Vagina (tissue), 2 donors: ENCODE measurements around the gene SYNPR. TPM values are rescaled to one million over a fixed set of nuclear protein-coding genes. Genes with fewer than 3 reads are reported as not detected.

Experiments used
- DNase-seq, 2 donors: peaks; one replicate each; pipeline ENCODE4 v3.0.0-alpha.2; 2017; ENCODE audit errors: extremely low spot score in 2 of 2
- H3K27ac ChIP-seq: fragments of 200-600 bp; sonication (generic); one replicate; pipeline ENCODE4 v1.5.1; 2019
- H3K27me3 ChIP-seq: fragments of 200-600 bp; sonication (generic); one replicate; pipeline ENCODE4 v1.5.1; 2019
- H3K36me3 ChIP-seq, 2 donors: fragments of 200-600 bp; sonication (generic); one replicate each; pipeline ENCODE4 v1.5.1; 2017 to 2019
- H3K4me1 ChIP-seq: fragments of 200-600 bp; sonication (generic); one replicate; pipeline ENCODE4 v1.5.1; 2019
- H3K4me3 ChIP-seq, 2 donors: fragments of 200-600 bp; sonication (generic); 1 replicate in 1 of 2; 2 replicates in 1 of 2; pipeline ENCODE4 v1.5.1; 2016 to 2019
- H3K9me3 ChIP-seq: fragments of 200-600 bp; sonication (generic); one replicate; pipeline ENCODE4 v1.5.1; 2019
- CTCF ChIP-seq, 3 experiments: fragments of 450-650 bp in 2 of 3; fragments of 200-600 bp in 1 of 3; sonication (generic) in 1 of 3; IDR thresholded peaks; one replicate each; pipeline ENCODE4 v1.5.1; 2017 to 2019; ENCODE audit warnings: antibody characterized with exemption in 3 of 3, mild to moderate bottlenecking in 2 of 3, moderate library complexity in 2 of 3
- POLR2A ChIP-seq, 2 donors: fragments of 450-650 bp; IDR thresholded peaks; one replicate each; pipeline ENCODE4 v1.6.1; 2017; ENCODE audit warnings: antibody characterized with exemption in 2 of 2, mild to moderate bottlenecking in 2 of 2, moderate library complexity in 2 of 2
- POLR2AphosphoS5 ChIP-seq, 2 donors: sonication (generic); formaldehyde crosslinking; IDR thresholded peaks; one replicate each; pipeline ENCODE4 v1.9.0; 2017; ENCODE audit warnings: antibody characterized with exemption in 2 of 2, mild to moderate bottlenecking in 2 of 2, low read depth in 1 of 2; ENCODE audit not compliant: insufficient read depth in 1 of 2
- intact Hi-C: fragments of 100-400 bp; cut with DNase I; formaldehyde crosslinking; loops from one replicate; pipeline ENCODE4 v1.15.1; 2023
- total RNA-seq: library from RNA; depleted of rRNA; stranded (reverse); fragments of >200 nt; gene quantifications from one replicate; pipeline ENCODE4 v1.2.3, GENCODE V29; 2016

The SYNPR gene
- total RNA-seq, 1 donor from 2014 or later, result not detected

GRCh38 chr3:63609408-63609807 lies 331.3 kb downstream of the SYNPR start:
- Histone ChIP-seq H3K27ac (no peak overlapping the region), H3K36me3 (no peaks in the 10 kb centered on the region), H3K27me3 (no peaks in the 10 kb centered on the region), H3K4me3 (no peak overlapping the region), H3K9me3 (no peaks in the 10 kb centered on the region), H3K4me1 (no peaks in the 10 kb centered on the region)
- DNase-seq, result no peak
- TF ChIP-seq POLR2A (IDR thresholded peaks at IDR 0.05) (no peak), POLR2AphosphoS5 (IDR thresholded peaks at IDR 0.05; ENCODE audit: insufficient read depth in 1 of 2, low read depth in 1 of 2) (no peak), CTCF (IDR thresholded peaks at IDR 0.05) (no peak)
- intact Hi-C loops, result no loop called here

GRCh38 chr3:63609834-63610233 lies 331.7 kb downstream of the SYNPR start:
- TF ChIP-seq POLR2A (IDR thresholded peaks at IDR 0.05) (no peak), POLR2AphosphoS5 (IDR thresholded peaks at IDR 0.05; ENCODE audit: insufficient read depth in 1 of 2, low read depth in 1 of 2) (no peak), CTCF (IDR thresholded peaks at IDR 0.05) (no peak)
- H3K4me3 ChIP-seq, result no peak overlapping the region
- intact Hi-C loops, result no loop called here
- H3K36me3 ChIP-seq, result no peaks in the 10 kb centered on the region
- no peak for DNase-seq
- H3K27ac ChIP-seq, result no peak overlapping the region
- no peaks in the 10 kb centered on the region for H3K4me1 ChIP-seq
- H3K9me3 ChIP-seq, result no peaks in the 10 kb centered on the region
- no peaks in the 10 kb centered on the region for H3K27me3 ChIP-seq

- Histone ChIP-seq H3K36me3 (no peaks in the 10 kb centered on the region), H3K4me3 (no peak overlapping the region), H3K27ac (no peak overlapping the region), H3K27me3 (no peaks in the 10 kb centered on the region), H3K4me1 (no peaks in the 10 kb centered on the region), H3K9me3 (no peaks in the 10 kb centered on the region)
- TF ChIP-seq POLR2AphosphoS5 (IDR thresholded peaks at IDR 0.05; ENCODE audit: insufficient read depth in 1 of 2, low read depth in 1 of 2), result no peak
- TF ChIP-seq CTCF (IDR thresholded peaks at IDR 0.05), result no peak
- TF ChIP-seq POLR2A (IDR thresholded peaks at IDR 0.05), result no peak
- DNase-seq, result no peak
- intact Hi-C loops, result no loop called here
These were observed 333.3 kb downstream of the SYNPR start for GRCh38 chr3:63611382-63611781.

GRCh38 chr3:63613561-63613960 lies 335.5 kb downstream of the SYNPR start:
- no peaks in the 10 kb centered on the region for H3K36me3 ChIP-seq
- intact Hi-C loops, result no loop called here

GRCh38 chr3:63617391-63617790 lies 339.3 kb downstream of the SYNPR start:
- no peak for DNase-seq
- Histone ChIP-seq H3K27me3 (no peaks in the 10 kb centered on the region), H3K9me3 (no peaks in the 10 kb centered on the region), H3K27ac (no peak overlapping the region), H3K36me3 (no peaks in the 10 kb centered on the region), H3K4me1 (no peaks in the 10 kb centered on the region), H3K4me3 (no peak overlapping the region)
- intact Hi-C loops, result no loop called here
- no peak for TF ChIP-seq POLR2A (IDR thresholded peaks at IDR 0.05)
- no peak for TF ChIP-seq CTCF (IDR thresholded peaks at IDR 0.05)
- no peak for TF ChIP-seq POLR2AphosphoS5 (IDR thresholded peaks at IDR 0.05; ENCODE audit: insufficient read depth in 1 of 2, low read depth in 1 of 2)

More at GRCh38 chr3:63613561-63613960, 335.5 kb downstream of the SYNPR start:
- H3K4me1 ChIP-seq, result no peaks in the 10 kb centered on the region
- TF ChIP-seq POLR2AphosphoS5 (IDR thresholded peaks at IDR 0.05; ENCODE audit: insufficient read depth in 1 of 2, low read depth in 1 of 2) (no peak), POLR2A (IDR thresholded peaks at IDR 0.05) (no peak), CTCF (IDR thresholded peaks at IDR 0.05) (no peak)
- no peak for DNase-seq
- H3K9me3 ChIP-seq, result no peaks in the 10 kb centered on the region
- no peak overlapping the region for H3K27ac ChIP-seq
- no peak overlapping the region for H3K4me3 ChIP-seq
- H3K27me3 ChIP-seq, result no peaks in the 10 kb centered on the region
